HG03342 (cell line): Measurements from ENCODE around the gene INSL4.
A peak's percentile ranks its signal among the peaks of the same experiment; 100 is the strongest.

Source experiments
- ATAC-seq: cut with Tn5 transposase; IDR thresholded peaks from one replicate; pipeline ENCODE4 v1.9.1; 2021; ENCODE audit warnings: mild to moderate bottlenecking, moderate library complexity; ENCODE audit not compliant: unreplicated experiment

The INSL4 gene

DNA sequence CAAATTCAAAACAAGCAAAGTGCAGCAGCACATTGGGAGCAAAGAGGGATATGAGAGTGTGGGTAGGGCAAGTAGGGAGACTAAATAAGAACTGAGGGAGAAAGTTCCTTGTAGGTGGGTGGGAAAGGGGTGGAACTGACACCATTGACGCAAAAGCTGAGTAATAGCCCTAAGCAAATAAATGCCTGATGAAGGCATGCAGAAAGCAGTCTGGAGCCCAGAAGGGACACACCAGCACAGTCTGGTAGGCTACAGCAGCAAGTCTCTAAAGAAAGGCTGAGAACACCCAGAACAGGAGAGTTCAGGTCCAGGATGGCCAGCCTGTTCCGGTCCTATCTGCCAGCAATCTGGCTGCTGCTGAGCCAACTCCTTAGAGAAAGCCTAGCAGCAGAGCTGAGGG is at the start of gene INSL4:
TSS of gene INSL4 (plus strand) at position 208 of the 400 bp plus-strand sequence. CDS start at position 313, 105 bp downstream.
- no peak for ATAC-seq

DNA sequence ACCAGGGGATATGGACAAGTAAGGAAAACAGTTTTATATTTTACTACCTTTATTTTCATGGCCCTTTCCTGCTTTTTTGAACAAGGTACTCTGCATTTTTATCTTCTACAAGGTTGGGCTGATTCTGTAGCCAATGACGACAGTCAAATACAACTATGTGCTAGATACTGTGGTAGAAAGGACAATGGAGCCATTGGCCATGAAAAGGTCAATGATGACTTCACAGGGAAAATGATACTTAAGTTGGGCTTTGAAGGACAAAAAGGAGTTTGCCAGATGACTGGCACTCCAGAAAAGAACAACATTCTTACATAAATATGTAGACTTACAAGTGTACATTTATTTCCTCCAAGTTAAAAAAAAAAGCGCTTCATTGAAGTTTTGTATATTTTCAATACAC is 46.4 kb upstream of the INSL4 start:
- no peak for ATAC-seq

DNA sequence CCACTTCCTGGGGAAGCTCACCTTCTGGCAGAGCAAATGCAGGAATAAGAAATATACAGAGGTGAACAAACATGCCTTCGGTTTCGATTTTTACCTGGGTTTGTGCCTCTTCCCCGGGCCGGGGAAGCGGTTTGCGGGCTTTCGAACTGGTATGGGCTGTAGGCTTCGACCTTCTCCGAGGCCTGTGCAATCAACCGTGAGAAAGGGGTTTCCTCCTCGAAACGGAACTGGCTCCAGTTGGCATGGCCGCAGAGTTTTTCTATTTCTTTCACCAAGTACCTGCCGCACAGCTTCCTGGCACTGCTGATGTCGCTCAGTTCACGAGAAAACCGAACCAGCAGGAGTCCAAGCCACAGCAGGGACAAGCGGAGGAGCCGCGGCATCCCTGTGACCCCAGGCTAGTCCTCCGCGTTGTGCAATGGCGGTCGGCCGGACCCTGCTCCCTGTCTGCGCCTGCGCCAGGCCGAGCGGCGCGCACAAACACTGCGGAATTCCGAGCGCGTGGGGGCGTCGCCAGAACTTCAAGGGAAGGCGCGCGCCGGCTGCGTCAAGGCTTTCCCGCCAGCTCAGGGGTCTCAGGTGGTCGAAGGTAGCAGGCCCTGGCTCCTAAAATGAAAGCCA is 45.9 kb upstream of the INSL4 start, which contains the start of gene INSL6:
TSS of gene INSL6 (minus strand) at position 420 of the 621 bp plus-strand sequence. CDS start at position 383, 37 bp downstream.
- no peak for ATAC-seq

DNA sequence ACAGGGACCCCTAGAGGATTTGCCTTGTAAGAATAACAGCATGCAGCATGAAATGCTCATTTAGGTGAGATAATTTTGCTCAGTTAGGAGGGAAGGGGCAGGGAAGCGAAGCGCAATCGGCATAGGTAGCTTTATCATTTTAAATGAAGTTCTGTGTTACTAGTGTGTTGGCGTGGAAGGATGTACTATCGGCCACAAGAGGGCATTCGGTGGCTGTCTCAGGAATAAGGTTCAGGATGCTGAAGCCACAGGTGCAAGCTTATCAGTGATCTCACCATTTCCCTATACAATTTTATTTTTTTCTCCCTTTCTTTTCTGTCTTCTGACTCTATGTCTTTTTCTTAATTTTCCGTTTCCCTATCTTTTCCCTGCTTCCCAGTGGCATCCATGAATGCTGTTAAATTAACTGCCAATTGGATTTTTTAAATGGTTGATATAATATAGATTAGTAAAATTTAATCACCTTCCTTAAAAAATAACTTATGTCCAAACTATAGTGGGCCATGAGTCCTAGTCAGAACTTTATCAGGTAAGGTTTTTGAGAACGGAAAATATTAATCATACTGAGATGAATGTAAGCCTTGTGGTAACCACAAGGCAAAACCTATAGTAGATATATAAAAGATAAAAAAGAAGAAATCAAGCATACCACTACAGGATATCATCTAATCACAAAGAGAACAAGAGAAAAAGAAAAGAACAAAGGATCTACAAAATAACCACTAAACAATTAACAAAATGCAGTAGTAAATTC is 44.6 kb upstream of the INSL4 start:
- no peak for ATAC-seq

DNA sequence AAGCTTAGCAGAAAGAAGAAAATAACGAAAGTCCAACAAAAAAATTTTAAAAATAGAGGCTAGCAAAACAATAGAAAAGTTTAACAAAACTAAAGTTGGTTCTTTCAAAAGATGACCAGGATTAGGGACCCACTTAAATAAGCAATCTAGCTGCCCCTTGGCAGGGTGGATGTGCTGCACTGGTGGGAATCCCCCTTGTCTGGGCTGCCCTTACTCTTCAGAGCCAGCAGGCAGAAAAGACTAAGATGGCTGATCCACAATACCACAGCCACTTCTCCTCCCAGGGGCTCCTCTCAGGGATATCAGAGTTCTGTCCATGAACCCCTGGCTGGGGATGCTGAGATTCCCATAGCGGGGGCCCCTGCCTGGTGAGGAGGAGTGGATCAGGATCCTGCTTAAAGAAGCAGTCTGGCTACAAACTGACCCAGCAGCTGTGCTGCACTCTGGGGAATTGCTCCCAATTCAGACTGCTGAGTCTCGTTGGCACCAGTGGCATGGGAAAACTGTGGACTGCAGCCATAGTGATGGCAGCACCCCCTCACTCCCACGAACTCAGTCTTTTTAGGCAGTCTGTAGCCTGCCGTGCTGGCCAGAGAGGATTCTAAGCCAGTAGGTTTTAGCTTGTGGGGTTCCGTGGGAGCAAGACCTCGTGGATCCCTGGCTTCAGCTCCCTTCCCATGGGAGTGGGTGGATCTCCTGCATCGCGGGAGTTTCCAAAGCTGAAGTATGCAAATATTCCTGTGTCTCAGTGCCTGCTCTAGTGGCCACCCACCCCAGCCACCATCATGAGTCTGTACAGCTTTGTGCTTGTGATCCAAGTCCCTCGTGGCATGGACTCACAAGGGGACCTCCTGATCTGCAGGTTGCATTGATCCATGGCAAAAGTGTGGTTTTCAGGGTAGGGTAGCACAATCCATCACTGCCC is 42.9 kb upstream of the INSL4 start:
- ATAC-seq = no peak

DNA sequence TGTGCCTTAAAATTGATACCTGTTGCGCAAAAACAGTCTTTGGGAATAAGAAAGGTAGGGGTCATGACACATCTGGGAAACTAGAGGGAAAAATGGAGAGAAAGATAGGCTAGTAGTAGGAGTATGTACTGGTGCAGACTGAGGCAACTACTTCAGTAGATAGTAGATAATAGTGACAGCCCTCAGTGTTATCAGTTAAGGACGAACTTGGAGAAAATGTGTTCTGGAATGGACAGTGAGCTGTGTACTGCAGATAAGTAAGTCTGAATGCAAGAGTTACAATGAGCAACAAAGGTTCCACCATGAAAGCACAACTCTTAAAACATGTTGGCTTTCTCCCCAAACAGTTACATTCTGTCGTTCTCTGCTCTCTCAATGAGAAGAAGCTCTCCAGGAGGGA is 39.2 kb upstream of the INSL4 start:
- ATAC-seq = no peak

DNA sequence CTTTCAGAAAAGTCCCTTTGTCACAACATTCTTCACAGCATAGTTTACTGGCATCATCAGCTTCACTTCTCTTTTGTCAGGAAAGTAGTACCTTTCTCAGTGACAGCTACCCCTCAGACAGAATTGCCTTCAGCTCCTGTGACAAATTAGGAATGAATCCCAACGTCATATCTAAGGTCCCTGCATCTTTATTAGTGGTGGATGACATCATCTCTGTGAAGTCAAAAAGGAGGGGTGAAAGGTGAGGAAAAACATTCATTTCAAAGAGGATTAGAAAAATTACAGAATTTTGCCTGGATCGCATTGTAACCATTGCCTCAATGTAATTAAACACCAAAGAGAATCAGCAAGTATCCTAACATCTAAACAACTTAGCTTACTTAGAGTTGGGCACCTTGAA is 37.9 kb upstream of the INSL4 start:
- ATAC-seq = no peak

DNA sequence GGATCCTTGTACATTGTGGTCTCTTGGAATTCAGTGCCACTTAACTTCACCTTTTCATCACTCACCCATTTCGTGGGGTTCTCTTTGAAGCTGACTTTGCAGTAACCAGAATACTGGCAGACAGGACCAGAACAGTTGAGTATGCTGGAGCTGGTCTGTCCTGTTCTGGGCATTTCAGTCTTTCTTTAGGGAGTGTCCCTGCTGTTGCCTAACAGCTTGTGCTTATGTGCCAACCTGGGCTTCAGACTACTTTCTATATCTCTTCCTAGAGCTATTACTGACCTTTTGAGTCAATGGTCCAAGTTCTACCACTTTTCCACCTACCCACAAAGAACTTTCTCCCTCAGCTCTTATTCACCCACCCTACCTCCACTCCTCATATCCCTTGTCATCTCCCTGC is 35.8 kb upstream of the INSL4 start:
- ATAC-seq = no peak

DNA sequence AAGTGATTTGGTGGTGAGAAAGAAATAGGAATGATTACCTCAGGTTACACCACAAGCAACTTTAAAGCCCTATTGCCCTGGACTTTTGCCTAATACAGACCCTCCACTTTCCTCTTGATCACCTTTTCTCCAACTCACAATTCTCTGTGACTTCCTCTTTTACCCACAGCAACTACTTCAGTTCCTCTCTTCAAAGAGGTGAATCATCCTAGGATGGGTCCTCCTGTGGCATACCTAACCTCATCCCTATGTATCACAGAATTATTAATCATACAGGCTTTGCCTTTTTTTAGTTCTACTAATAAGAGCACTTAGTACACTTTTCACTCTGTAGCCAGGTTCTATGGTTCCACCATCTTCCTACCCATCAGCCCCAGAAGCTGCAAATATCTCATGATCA is 26.1 kb upstream of the INSL4 start:
- ATAC-seq = no peak

DNA sequence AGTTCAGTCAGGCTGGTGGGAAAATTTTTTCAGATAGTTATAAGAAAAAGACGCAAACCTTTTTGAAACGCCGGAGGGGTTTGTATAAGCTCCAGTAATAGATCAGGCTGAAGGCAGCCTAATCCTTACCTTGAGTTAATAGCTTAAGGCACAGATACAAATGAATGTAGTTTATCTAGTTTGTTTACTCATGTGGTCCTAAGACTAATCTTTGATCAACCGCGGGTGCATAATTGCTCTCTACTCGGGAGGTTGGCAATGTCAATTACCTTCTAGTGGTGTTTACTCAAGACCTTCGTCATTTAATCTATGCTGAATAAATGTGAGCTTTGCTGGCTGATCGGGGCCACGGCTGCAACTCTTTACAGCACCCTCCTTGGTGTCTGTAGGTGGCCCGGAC is 665 bp upstream of the INSL4 start:
- ATAC-seq = no peak

DNA sequence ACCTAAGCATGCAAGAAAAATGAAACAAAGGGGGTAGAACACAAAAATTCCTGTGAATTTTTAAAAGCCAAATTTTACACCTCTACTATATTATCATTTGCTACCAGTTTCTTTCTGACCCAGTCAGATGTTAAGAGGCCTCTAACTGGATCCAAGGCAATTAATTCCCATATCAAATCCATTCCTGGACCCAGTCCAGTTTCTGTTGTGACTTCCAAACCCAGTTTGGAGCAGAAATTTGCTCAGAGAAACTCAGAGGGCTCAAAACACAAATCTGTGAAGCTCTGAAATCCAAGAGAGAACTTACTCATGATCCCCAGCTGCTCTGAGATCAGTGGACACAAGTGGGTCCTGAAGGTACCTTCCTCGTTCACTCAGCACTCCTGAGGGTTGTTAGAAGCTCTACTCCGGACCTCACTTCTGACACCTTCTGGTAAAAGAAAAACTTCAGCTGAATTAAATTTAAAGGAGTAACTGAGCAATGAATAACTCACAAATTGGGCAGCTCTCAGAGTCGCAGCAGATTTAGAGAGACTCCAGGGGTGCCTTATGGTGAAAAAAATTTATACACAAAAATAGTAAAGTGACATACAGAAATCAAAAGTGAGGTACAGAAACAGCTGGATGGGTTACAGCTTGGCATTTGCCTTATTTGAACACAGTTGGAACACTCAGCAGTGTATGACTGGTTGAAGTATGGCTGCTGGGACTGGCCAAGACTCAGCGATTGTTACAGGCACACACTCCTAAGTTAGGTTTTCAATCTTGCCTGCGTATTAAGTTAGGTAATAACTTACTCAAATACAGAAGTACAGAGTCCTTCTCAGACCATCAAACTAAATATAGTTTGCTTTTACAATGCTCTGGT is 32.4 kb downstream of the INSL4 start:
- ATAC-seq = peak; percentile 69

DNA sequence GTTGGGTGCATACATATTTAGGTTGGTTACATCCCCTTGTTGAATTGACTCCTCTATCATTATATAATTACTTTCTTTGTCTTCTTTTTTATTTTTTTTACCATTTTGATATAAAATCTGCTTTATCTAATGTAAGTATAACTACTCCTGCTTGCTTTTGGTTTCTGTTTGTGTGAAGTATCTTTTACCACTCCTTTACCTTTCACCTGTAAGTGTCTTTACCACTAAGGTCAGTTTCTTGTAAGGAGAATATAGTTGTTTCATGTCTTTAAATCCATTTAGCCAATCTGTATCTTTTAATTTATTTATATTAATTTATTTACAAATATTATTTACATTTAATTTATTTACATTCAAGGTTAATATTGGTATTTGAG is 33.0 kb downstream of the INSL4 start:
- ATAC-seq = peak; percentile 34

DNA sequence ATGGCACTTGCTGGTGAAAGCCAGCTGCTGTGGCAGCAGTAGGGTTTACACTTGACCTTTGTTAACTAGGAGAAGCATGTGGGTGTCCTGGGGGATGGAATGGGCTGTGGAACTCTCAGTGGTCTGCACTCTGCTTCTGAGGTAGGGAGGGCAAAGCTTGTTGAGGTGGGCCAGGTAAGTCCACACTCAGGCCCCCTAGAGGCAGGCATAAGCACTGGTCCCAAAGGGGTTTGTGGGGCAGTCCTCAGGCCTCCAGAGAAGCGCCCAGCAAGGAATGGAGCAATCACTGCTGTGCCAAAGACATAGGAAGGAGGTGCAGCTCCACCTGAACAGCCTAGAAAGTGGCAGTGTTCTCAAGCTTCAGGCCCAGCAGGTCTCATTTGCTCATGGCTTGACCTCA is 34.7 kb downstream of the INSL4 start:
- ATAC-seq = no peak

DNA sequence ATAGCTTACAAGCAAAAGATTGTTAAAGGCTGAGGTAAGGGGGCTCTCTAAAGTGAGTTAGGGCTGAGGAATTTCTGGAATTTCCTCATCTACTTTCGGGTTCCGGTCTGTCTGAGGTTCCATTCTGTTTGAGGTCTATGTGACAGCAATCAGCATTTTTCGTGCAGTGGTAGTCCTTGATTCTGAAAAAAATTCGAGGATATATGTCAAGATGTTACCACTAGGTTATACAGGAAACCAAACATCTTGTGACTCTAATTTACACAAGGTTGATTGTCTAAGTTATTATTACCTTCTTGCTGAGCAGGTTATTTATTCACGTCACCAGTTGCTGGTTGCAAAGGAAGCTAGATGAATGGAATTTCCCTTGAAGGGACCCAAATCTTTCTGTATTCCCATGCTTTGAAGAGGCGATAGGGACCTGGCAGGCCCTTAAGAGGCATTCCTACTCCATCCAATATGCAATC is 38.1 kb downstream of the INSL4 start:
- ATAC-seq = no peak

DNA sequence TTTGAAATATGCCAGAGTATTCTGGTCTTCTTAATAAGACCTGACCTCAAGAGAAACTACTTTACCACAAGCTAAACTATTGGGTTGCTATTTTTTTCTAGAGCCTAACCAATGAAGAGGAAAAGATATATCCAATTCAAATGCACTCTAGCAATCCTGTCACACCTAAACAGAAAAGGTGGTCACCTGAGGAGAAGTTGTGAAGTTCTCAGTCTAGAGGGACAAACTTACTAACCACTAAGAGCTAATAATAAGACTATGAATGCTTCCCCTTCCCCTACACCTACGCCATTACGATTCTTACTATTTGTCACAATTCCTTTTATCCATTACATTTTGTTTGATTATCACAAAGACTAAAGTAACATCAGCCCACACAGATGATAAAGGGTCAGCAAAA is 43.6 kb downstream of the INSL4 start:
- no peak for ATAC-seq

DNA sequence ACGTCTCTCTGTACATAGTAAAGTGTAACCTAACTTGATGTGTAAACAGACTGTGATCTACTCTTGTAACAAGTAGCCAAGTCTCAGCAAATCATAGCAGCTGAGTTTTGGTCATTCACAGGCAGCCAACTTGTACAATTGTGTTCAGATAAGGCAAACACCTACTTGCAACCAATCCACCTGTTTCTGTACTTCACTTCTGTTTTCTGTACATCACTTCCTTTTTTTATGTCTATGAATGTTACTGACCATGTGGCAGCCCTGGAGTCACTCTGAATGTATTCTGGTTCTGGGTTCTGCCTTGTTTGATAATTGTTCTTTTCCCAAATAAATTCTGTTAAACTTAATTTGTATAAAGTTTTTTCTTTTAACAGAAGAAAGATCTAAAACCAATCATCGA is 47.3 kb downstream of the INSL4 start:
- no peak for ATAC-seq
